Ecto neural progenitor cell (in vitro differentiated cells): ENCODE results near the gene CLEC16A.

ENCODE experiments used
- DNase-seq: peaks from one replicate; pipeline ENCODE4 v3.0.0-alpha.2; 2018; ENCODE audit warnings: low spot score

The CLEC16A gene

GRCh38 chr16:11045441-11045840 is 101.1 kb downstream of the CLEC16A start:
- DNase-seq: no peak

DNA sequence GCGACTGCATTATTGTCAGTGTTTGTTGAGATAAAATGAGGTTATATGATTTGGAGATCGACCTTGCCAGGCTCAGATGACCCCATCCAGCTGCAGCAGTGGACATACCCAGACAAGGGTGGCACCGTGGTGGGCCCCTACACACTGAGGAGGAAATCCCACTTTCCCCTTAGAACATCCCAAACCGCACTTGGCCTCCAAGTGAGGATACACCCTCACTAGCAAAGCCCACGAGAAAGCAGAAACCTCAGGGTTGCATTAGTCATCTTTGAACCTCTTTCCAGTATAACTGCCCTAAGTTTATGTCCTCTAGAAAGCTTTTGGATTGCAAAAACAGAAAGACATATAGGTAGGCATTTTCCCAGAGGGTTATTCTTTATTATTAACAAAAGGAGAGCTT is 101.5 kb downstream of the CLEC16A start:
- no peak for DNase-seq

DNA sequence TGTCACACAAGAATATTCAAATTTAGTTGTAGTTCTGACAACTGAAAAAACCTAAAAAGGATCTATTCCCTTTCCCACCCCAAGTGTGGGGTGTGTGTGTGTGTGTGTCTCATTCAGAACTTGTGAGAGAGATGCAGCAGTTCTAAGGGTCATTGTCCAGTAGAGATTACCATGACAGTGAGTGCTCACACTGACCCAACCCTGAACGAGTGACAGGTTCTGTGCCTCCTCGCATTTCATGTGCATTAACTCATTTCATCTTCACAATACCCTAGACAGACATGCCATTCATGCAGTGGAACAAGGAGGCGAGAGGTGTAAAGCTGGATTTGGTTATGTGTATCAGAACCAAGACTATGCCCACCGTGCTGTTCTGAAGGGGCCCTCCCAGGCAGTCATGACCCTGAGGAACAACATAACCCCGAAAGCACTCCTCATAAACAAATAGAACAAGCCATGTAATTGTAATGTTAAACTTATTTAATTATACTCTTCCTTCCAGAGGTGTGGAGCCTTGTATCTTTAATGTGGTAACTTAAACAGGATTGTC is 102.1 kb downstream of the CLEC16A start:
- no peak for DNase-seq

DNA sequence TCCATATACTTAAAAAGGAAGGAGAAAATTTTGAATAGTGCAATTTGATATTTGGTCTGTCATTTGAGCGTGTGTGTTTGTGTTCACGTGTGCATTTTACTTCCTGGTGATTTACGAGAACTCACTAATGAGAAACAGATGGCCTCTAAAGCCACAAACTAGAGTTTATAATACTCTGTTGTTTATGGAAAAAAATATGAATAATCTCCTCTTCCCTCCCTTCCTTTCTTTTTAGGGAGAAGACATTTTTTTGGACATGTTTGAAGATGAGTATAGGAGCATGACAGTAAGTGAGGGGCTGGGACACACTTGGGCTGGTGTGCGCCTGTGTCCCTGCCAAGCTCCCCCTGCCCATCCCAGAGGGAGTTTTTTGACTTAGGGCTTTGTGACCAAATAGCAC is 102.7 kb downstream of the CLEC16A start:
- no peak for DNase-seq

- DNase-seq: no peak
Observed at GRCh38 chr16:11047939-11048800, 103.8 kb downstream of the CLEC16A start.

DNA sequence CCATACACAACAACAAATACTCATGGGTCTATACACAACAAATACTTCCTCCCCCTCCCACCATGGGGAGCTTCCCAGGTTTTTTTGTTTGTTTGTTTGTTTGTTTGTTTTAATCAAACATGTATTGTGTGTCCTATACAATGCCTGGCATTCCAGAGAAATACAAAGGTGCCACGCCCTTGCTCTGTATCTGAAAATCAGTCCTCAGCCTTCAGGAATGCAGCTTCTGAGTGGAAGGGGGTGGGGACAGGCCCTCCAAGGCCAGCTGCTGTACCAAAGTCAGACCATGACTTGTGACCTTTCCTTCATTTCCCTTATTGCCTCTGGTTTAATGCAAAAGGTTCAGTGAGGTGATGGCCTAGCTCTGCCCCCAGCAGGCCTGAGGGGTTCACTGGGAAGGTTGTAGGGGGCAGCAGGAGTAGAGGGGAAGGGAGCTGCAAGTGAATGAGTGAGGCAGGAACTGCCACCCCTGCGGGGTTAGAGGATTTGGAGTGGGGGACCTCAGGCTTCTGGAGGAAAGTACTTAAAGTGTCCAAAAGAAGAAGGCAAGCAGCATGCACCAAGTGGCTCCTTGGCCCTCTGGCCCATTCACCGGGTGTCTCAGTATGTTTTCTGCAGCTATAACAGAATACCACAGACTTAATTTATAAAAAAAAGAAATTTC is 105.2 kb downstream of the CLEC16A start:
- no peak for DNase-seq

DNA sequence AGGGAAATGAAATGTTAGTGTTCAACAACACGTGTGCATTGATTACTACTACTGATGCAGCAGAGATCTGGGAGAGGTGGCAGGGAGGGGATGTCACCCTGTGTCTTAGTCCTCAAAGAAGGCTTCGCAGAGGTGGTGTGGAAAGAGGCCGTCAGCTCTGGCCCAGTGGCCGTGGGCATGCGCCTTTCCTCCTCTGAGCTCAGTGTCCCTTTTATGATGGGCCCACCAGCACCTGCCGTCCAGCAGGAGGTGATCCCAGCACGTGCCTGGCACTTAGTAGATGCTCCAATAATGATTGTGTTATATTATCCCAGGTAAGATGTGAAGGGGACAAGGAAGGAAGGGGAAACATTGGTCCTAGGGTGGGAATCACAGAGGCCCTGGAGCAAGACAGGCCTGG is 106.2 kb downstream of the CLEC16A start:
- DNase-seq: no peak

GRCh38 chr16:11050944-11051343 is 106.6 kb downstream of the CLEC16A start:
- no peak for DNase-seq

GRCh38 chr16:11051430-11051829 is 107.1 kb downstream of the CLEC16A start:
- DNase-seq: no peak

DNA sequence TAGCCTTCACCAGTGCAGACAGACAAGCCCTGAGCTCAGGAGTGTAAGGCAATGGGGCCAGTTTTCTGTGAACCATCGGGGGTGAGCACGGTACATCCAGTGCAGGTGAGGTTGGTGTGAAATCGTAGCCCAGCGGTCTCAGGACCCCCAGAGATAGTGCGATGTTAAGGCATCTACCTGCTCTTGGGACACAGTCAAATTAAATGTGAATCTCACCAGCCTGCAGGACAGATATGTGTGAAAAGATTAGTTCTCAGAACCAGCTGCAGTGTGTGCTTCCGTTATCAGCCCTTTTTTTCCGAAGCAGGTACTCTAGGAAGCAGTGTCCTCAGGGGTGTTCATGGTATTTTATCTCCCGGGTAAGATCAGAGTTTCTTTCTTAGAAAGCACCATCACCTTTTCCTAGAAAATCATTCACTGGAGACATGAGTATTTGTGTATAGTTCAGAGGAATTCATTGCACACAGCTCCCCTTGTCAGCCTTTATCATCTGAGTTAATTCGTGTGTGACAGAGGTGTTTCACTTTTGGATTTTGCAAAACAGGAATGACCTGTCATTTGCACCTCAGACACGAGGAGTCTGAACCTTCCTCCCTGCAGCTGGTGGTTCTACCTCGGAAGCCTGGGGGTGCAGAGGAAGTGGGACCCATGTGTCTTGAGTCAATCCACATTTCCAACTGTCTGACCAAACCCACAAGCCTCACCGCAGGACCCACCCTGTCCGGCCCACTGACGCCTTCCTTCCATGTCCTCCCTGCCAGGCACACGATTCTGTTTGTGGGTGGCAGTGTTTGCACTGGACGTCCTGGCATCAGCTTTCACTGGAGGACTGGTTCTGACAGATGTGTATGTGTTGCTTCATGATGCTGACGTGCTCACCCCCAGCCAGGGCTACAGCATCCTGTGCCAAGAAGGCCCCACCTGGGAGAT is 107.8 kb downstream of the CLEC16A start:
- DNase-seq: no peak

GRCh38 chr16:11053916-11054460 is 109.6 kb downstream of the CLEC16A start:
- DNase-seq: no peak

DNA sequence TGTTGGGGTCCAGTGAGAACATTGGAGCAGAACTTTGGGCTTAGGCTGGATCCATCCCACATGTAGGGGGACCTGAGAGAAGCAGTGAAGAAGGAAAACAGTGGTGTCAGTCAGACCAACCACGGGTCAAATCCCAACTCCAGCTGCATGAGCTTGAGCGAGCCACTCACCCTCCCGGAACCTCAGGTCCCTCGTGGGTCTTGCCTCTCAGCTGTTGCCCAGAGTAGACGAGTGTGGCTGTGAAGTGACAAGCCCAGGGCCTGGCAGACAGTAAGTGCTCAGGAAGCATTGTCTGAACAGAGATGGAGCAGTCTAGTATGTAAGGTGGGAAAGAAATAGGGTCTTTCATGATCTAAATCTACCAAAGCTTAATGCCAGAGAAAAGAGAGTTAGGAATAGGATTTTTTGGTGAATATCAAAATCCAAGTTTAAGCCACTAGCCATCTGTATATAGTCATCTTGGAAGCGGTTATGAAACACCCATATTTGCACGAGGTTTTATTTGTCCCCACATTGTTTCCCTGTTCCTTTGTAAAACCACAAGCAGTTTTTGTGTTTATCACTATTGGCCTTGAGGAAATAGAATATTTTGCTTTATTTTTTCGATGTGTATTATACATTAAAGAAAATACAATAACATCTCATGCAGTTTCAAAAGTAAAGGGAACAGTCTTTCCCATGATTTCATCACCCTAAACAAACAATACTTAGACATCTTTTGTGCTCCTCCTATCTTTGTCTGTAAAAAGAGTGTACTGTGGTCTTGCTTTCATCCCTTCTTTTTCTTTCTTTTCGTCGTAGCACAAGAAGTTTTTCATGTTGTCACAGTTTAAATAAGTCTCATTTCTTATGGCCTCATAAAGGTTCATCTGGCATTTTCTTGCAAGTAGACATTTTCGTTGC is 112.0 kb downstream of the CLEC16A start:
- no peak for DNase-seq

GRCh38 chr16:11056993-11057649 is 112.8 kb downstream of the CLEC16A start:
- DNase-seq: no peak

- DNase-seq: no peak
Observed at GRCh38 chr16:11057711-11058345, 113.5 kb downstream of the CLEC16A start.

DNA sequence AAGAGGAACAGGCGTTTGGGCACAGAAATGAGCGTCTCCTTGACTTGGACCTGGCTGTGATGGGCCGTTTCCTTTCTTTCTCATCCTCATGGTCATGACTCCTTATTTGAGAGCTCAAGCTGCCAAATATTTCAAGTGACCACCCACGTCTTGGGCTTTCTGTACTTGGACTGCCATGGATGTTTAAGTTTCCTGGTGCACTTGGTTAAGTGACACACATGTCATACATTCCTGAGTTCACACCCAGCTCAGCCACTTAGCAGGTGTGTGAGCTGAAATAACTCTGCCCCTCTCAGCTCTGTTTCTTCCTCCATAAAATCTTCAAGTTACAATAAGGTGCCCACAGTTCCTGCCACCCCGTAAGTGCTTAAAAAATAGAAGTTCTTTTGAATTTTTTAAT is 114.5 kb downstream of the CLEC16A start:
- DNase-seq: no peak

GRCh38 chr16:11059588-11059987 is 115.2 kb downstream of the CLEC16A start:
- DNase-seq: no peak

GRCh38 chr16:11060364-11060763 is 116.0 kb downstream of the CLEC16A start:
- DNase-seq: no peak

- DNase-seq: no peak
Observed at GRCh38 chr16:11060842-11061241, 116.5 kb downstream of the CLEC16A start.

DNA sequence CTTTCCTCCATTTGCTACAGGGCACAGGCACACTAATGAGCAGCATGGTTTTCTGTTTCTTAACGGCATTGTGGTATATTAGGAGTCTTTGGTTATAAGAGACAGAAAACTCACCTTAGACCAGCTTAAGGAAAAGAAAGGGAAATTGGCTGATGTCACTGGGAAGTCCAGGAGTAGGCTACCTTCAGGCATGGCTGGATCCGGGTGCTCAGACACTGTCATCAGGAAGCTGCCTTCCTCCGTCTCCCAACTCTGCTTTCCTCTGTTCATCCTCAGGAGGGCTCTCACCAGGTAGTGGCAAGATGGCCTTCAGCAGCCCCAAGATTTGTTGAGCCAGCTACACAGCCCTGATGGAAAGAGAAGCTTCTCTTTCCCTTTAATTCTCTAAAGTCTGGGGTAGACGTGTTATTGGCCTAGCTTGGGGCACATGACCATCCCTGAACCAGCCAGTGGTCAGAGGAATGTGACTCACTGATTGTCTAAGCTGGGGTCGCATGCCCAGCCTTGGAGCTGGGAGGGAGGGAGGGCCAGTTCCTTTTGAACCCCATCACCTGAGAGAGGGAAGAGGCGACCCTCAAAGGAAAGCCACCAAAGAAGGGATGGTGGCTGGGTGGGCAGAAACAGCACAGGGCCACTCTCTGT is 117.4 kb downstream of the CLEC16A start:
- no peak for DNase-seq
